ENCODE results near the gene FEM1B.
A peak's percentile ranks its signal among the peaks of the same experiment; 100 is the strongest.

Gene FEM1B

DNA sequence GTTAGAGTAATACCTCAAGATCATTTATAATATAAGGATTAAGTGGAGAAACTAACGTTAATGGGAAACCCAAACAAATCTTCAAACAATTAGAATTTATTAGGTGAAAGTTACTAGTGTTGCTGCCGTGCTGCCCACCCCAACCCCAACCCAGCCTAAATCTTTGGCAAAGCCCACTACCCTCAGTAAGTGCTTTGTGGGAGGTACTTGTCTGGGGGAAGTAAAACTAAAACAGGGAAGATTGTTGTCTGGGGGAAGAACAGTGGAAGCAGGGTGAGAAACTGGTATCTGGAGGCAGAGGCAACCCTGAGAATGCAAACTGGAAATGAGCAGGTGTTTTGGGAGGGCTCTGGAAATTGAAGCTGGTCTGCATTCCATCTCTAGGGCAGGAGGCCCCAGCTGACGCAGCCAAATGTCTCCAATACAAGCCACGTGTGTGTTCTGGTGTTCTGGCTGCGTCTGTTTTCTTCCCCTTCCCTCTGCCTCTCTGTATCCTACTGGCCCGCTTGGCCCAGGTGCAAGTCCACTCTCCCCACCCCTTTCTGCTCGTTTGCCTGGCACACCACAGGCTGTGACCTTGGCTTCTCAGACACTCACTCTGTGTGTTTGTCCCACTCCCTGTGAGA lies 32.7 kb downstream of the FEM1B start:
- H3K36me3 ChIP-seq: no peaks in the 10 kb centered on the region
- peak; percentile 63 for DNase-seq
- TF ChIP-seq, protein P1, sequence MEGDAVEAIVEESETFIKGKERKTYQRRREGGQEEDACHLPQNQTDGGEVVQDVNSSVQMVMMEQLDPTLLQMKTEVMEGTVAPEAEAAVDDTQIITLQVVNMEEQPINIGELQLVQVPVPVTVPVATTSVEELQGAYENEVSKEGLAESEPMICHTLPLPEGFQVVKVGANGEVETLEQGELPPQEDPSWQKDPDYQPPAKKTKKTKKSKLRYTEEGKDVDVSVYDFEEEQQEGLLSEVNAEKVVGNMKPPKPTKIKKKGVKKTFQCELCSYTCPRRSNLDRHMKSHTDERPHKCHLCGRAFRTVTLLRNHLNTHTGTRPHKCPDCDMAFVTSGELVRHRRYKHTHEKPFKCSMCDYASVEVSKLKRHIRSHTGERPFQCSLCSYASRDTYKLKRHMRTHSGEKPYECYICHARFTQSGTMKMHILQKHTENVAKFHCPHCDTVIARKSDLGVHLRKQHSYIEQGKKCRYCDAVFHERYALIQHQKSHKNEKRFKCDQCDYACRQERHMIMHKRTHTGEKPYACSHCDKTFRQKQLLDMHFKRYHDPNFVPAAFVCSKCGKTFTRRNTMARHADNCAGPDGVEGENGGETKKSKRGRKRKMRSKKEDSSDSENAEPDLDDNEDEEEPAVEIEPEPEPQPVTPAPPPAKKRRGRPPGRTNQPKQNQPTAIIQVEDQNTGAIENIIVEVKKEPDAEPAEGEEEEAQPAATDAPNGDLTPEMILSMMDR (IDR thresholded peaks at IDR 0.05; ENCODE audit: low read depth, low read length): no peak
- no peaks in the 10 kb centered on the region for H3K9me3 ChIP-seq
- peaks cover 10% of the 10 kb centered on the region for H3K4me1 ChIP-seq
- no peak overlapping the region for H3K4me3 ChIP-seq (ENCODE audit: low read depth, low read length)
- no peaks in the 10 kb centered on the region for H3K27me3 ChIP-seq

DNA sequence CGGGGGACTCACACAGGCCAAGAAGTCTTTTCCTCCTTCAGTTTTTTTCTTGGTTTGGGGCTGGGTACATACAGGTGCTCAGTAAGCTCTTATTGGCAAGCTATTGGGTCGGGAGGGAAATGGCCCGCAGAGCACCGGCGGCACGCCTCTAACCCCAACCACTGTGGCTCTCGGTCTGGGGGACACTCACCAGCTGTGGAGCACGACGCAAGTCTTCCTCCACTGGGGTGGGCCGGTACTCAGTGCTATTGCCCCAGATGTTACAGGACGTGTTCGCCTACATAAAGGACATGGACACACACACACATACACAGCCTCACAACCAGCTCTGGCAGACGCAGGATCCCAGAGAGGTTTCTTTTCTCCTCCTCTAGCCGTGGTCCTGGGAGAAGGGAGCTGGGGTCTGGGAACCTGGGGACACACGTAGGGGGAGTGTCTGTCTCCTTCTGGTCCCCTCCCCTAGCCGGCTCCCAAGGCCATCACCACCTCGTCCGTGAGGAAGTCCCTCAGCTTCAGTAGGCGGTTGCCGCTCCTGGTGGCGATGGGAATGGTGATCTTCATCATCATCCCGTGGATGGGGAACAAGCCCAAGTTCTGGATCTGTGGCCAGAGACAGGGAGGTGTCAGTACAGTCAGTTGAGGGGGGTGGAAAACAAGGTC lies 33.4 kb downstream of the FEM1B start:
- H3K27me3 ChIP-seq: no peaks in the 10 kb centered on the region
- no peak for DNase-seq
- H3K4me1 ChIP-seq: peaks cover 10% of the 10 kb centered on the region
- H3K36me3 ChIP-seq: no peaks in the 10 kb centered on the region
- no peak overlapping the region for H3K4me3 ChIP-seq (ENCODE audit: low read depth, low read length)
- no peaks in the 10 kb centered on the region for H3K9me3 ChIP-seq
- TF ChIP-seq, protein P1 (IDR thresholded peaks at IDR 0.05; ENCODE audit: low read depth, low read length): no peak

DNA sequence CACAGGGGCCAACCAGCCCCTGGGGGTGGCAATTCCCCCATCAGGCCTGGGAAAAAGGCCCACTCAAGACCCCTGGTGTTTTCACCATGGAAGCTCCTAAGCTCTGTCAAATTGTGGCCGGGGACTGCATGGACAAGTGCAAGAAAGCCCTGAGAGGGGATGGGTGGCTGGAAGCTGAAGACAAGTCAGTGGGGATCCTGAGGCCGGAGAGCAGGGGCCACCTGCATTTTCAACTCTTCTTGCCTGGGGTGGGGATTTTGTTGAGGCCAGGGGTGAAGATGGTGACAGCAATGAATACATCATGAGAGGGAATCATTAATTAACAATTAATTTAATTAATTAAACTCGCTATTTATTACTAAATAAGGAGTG lies 33.9 kb downstream of the FEM1B start:
- Histone ChIP-seq H3K9me3 (no peaks in the 10 kb centered on the region), H3K4me3 (ENCODE audit: low read depth, low read length) (no peak overlapping the region), H3K4me1 (peaks cover 8% of the 10 kb centered on the region), H3K36me3 (no peaks in the 10 kb centered on the region), H3K27me3 (no peaks in the 10 kb centered on the region)
- TF ChIP-seq, protein P1 (IDR thresholded peaks at IDR 0.05; ENCODE audit: low read depth, low read length): no peak
- DNase-seq: no peak

DNA sequence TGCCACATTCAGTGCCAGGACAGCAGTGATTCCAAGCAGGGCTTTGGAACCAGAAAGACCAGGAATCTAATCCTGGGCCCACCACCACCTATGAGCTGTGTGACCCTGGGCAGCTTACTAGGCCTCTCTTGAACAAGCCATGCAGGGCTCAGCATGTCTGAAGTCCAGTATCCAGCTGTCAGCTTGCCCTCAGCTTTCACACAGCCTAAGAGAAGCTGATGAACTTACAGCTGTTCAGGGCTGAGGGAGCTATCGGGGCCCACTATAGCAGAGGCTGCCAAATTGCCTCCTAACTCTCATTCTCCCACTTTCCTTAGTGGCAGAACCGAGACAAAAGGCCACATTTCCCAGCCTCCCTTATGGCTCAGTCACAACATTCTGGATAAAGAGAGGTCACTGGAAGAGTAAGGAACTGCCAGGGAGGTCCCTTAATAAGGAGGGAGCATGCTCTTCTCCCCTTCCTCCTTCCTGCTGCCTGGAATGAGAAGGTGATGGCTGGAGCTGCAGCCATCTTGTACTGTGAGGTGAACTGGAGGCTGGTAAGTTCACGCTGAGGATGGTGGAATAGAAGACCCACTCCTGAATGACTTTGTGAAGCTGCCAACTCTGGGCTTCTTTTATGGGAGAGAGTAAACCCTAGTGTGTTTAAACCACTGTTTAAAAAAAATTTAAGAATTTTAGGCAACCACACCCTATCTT lies 34.5 kb downstream of the FEM1B start:
- Histone ChIP-seq H3K36me3 (no peaks in the 10 kb centered on the region), H3K4me1 (peaks cover 7% of the 10 kb centered on the region)
- DNase-seq: no peak

DNA sequence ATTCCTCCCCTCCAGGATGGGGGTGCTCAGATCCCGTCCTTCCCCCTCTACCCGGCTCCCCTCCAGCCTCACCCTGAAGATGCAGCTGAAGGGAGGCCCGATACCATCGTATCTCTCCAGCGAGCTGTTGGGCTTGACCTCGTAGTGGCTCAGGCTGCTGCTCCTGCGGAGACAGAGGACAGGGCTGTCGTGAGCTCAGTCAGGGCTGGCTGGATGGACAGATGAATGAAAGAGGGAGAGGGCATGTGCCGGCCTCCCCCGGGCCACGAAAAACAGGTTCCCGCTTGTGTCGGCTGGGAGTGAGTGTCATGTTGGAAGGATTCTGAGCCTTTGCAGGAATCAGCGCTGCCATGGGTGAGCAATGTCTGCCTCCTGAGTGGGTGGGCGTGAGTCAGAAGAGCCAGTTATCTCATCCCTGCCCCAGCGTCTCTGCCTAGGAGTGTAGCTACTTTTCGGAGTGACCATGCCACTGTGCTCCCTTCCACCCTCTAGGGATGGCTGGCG lies 35.2 kb downstream of the FEM1B start:
- Histone ChIP-seq H3K4me3 (ENCODE audit: low read depth, low read length) (no peak overlapping the region), H3K27me3 (no peaks in the 10 kb centered on the region), H3K4me1 (peaks cover 7% of the 10 kb centered on the region), H3K36me3 (no peaks in the 10 kb centered on the region), H3K9me3 (no peaks in the 10 kb centered on the region)
- TF ChIP-seq, protein P1 (IDR thresholded peaks at IDR 0.05; ENCODE audit: low read depth, low read length): no peak
- no peak for DNase-seq

More for the DNA sequence above, 34.5 kb downstream of the FEM1B start:
- TF ChIP-seq, protein P1 (IDR thresholded peaks at IDR 0.05; ENCODE audit: low read depth, low read length): no peak
- Histone ChIP-seq H3K9me3 (no peaks in the 10 kb centered on the region), H3K4me3 (ENCODE audit: low read depth, low read length) (no peak overlapping the region), H3K27me3 (no peaks in the 10 kb centered on the region)
